HepG2 (cell line): ENCODE measurements around the gene TYMP. TPM values are rescaled to one million over a fixed set of nuclear protein-coding genes. Genes with fewer than 3 reads are reported as not detected.

Experiments
- ATF7 ChIP-seq, 2 experiments: fragments of 450-650 bp in 1 of 2; sonication (generic) in 1 of 2; formaldehyde crosslinking in 1 of 2; IDR thresholded peaks; 2 replicates each; pipeline versions ENCODE4 v1.4.0 to v1.6.1; 2016 to 2020; ENCODE audit warnings: antibody characterized with exemption in 1 of 2, mild to moderate bottlenecking in 1 of 2, missing genetic modification reagents in 1 of 2
- CAMTA2 ChIP-seq: sonication (generic); formaldehyde crosslinking; IDR thresholded peaks from 2 replicates; pipeline ENCODE4 v1.4.0; 2020; ENCODE audit warnings: mild to moderate bottlenecking, missing genetic modification reagents, borderline replicate concordance
- CREM ChIP-seq, 2 experiments: sonication (generic) in 1 of 2; formaldehyde crosslinking in 1 of 2; IDR thresholded peaks; 2 replicates each; pipeline versions ENCODE4 v1.4.0 to v1.6.1; 2016 to 2020; ENCODE audit warnings: antibody characterized with exemption in 1 of 2, mild to moderate bottlenecking in 1 of 2, missing genetic modification reagents in 1 of 2
- CTCF ChIP-seq: sonication (generic); formaldehyde crosslinking; IDR thresholded peaks from 2 replicates; pipeline ENCODE4 v1.5.0; 2020; ENCODE audit warnings: mild to moderate bottlenecking, missing genetic modification reagents, moderate library complexity
- THYN1 ChIP-seq: sonication (generic); formaldehyde crosslinking; IDR thresholded peaks from 2 replicates; pipeline ENCODE4 v1.8.1; 2023; ENCODE audit warnings: low read depth, mild to moderate bottlenecking, moderate library complexity, missing genetic modification reagents, borderline replicate concordance
- ZNF3 ChIP-seq: IDR thresholded peaks from 2 replicates; pipeline ENCODE4 v1.7.0; 2017; ENCODE audit warnings: inconsistent platforms
- ZNF337 ChIP-seq: sonication (generic); formaldehyde crosslinking; IDR thresholded peaks from 2 replicates; pipeline ENCODE4 v1.5.1; 2020; ENCODE audit warnings: missing genetic modification reagents, low read depth, mild to moderate bottlenecking, borderline replicate concordance
- ZNF572 ChIP-seq: sonication (generic); formaldehyde crosslinking; IDR thresholded peaks from 2 replicates; pipeline ENCODE4 v1.5.1; 2020; ENCODE audit warnings: mild to moderate bottlenecking, missing genetic modification reagents
- ZNF616 ChIP-seq: sonication (generic); formaldehyde crosslinking; IDR thresholded peaks from 2 replicates; pipeline ENCODE4 v1.5.0; 2020; ENCODE audit warnings: low read depth, mild to moderate bottlenecking, missing genetic modification reagents
- ZNF800 ChIP-seq: sonication (generic); formaldehyde crosslinking; IDR thresholded peaks from 2 replicates; pipeline ENCODE4 v1.4.0; 2020; ENCODE audit warnings: missing genetic modification reagents
- polyA plus RNA-seq, 8 experiments: library from polyadenylated mRNA; depleted of rRNA in 3 of 8; stranded (reverse) in 7 of 8; unstranded in 1 of 8; fragments of >200 nt; fragmentation: Illumina TruSeq in 4 of 8; extraction: Trizol in 4 of 8; gene quantifications; 2 replicates each; pipeline versions ENCODE4 v1.2.1 to v1.2.3, GENCODE V29; 2011 to 2016; ENCODE audit warnings: low read depth in 4 of 8, missing spikeins in 1 of 8, mixed read lengths in 1 of 8; ENCODE audit not compliant: insufficient read depth in 1 of 8
- total RNA-seq, 5 experiments: library from RNA; depleted of rRNA; stranded (reverse); fragments of >200 nt; fragmentation: Illumina TruSeq; extraction: Trizol; gene quantifications; 2 replicates each; pipeline ENCODE4 v1.2.3, GENCODE V29; 2016; ENCODE audit warnings: low read depth in 1 of 5
- TF ChIP-seq, protein P1 (sequence below): sonication (generic); formaldehyde crosslinking; IDR thresholded peaks from 2 replicates; pipeline ENCODE4 v1.5.1; 2020; ENCODE audit warnings: mild to moderate bottlenecking, missing genetic modification reagents, moderate library complexity
- TF ChIP-seq, protein P2 (sequence below): sonication (generic); formaldehyde crosslinking; IDR thresholded peaks from 2 replicates; pipeline ENCODE4 v1.8.0; 2022; ENCODE audit warnings: mild to moderate bottlenecking, missing genetic modification reagents; ENCODE audit not compliant: insufficient replicate concordance

TYMP gene
- total and polyA plus RNA-seq, 2 of the 13 experiments (the other 11 are each of a cell fraction or from before 2014, with no cell fraction given), result 3.9 to 4.3 TPM

DNA sequence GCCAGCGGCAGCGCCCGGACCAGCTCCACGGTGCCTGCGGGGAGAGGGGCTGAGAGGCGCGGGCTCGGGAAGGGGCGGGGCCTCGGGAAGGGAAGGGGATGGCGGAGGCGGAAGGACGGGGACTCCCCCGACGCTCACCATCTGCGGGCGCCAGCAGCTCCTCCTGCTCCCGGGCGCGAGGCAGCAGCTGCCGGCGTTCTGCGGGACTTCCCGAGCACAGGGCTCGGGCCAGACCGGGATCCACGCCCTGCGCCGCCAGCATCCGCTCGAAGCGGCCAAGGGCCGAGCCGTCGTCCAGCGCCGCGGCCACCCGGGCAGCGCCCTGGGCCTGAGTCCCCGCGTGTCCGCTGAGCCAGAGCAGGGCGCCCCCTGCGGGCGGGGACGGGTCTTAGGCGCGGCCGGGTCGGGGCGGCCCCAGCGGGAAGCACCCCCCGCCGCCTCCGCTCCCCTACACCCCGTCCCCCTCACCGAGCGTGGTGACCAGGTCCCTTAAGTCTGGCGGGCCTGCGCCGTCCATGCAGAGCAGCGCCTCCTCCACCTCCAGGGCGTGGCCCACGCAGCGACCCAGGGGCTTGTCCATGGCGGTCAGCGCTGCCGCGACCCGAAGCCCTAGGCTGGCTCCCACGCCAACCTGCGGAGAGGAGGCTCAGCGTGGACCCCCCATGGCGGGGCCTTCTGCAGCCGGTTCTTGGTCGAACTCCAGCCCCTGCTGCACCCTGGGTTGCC is 3.5 kb downstream of the TYMP start (continued):
- TF ChIP-seq, protein P1, sequence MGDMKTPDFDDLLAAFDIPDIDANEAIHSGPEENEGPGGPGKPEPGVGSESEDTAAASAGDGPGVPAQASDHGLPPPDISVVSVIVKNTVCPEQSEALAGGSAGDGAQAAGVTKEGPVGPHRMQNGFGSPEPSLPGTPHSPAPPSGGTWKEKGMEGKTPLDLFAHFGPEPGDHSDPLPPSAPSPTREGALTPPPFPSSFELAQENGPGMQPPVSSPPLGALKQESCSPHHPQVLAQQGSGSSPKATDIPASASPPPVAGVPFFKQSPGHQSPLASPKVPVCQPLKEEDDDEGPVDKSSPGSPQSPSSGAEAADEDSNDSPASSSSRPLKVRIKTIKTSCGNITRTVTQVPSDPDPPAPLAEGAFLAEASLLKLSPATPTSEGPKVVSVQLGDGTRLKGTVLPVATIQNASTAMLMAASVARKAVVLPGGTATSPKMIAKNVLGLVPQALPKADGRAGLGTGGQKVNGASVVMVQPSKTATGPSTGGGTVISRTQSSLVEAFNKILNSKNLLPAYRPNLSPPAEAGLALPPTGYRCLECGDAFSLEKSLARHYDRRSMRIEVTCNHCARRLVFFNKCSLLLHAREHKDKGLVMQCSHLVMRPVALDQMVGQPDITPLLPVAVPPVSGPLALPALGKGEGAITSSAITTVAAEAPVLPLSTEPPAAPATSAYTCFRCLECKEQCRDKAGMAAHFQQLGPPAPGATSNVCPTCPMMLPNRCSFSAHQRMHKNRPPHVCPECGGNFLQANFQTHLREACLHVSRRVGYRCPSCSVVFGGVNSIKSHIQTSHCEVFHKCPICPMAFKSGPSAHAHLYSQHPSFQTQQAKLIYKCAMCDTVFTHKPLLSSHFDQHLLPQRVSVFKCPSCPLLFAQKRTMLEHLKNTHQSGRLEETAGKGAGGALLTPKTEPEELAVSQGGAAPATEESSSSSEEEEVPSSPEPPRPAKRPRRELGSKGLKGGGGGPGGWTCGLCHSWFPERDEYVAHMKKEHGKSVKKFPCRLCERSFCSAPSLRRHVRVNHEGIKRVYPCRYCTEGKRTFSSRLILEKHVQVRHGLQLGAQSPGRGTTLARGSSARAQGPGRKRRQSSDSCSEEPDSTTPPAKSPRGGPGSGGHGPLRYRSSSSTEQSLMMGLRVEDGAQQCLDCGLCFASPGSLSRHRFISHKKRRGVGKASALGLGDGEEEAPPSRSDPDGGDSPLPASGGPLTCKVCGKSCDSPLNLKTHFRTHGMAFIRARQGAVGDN, result peak; percentile 1
- no peak for TF ChIP-seq ZNF337 (CRISPR knock-in tag)
- peak; percentile 46 for TF ChIP-seq CTCF (CRISPR knock-in tag)
- TF ChIP-seq ZNF616, result peak; percentile 67; the same call in 1 of the 2 replicates
- no peak for TF ChIP-seq ZNF3 (CRISPR knock-in tag)
- TF ChIP-seq ATF7 (IDR thresholded peaks at IDR 0.05), result no peak
- 0 out of 2 replicates have a peak, but pooled peaks have one; percentile 3 for TF ChIP-seq ATF7 (CRISPR knock-in tag; IDR thresholded peaks at IDR 0.05)
- TF ChIP-seq ZNF572 (CRISPR knock-in tag), result 0 out of 2 replicates have a peak, but pooled peaks have one; percentile 20
- TF ChIP-seq THYN1 (CRISPR knock-in tag), result no peak
- no peak for TF ChIP-seq CREM (IDR thresholded peaks at IDR 0.05)
- no peak for TF ChIP-seq CREM (CRISPR knock-in tag; IDR thresholded peaks at IDR 0.05)
- TF ChIP-seq CAMTA2 (CRISPR knock-in tag), result no peak
- TF ChIP-seq ZNF800, result no peak
- TF ChIP-seq, protein P2, sequence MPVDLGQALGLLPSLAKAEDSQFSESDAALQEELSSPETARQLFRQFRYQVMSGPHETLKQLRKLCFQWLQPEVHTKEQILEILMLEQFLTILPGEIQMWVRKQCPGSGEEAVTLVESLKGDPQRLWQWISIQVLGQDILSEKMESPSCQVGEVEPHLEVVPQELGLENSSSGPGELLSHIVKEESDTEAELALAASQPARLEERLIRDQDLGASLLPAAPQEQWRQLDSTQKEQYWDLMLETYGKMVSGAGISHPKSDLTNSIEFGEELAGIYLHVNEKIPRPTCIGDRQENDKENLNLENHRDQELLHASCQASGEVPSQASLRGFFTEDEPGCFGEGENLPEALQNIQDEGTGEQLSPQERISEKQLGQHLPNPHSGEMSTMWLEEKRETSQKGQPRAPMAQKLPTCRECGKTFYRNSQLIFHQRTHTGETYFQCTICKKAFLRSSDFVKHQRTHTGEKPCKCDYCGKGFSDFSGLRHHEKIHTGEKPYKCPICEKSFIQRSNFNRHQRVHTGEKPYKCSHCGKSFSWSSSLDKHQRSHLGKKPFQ, result peak; percentile 52
